ENCODE measurements around the gene TBL1X. TPM values are rescaled to one million over a fixed set of nuclear protein-coding genes. Genes with fewer than 3 reads are reported as not detected.

Gene TBL1X
- total RNA-seq, 1 donor, result 30.7 TPM

GRCh38 chrX:9483376-9483775 is 18.5 kb downstream of the TBL1X start:
- no peak for DNase-seq (ENCODE audit: low read depth)

GRCh38 chrX:9486786-9487387 is 22.0 kb downstream of the TBL1X start:
- DNase-seq (ENCODE audit: low read depth), result no peak
- TF ChIP-seq CTCF (IDR thresholded peaks at IDR 0.05; ENCODE audit: insufficient read depth, low read depth, low read length), result no peak
- H3K4me3 ChIP-seq (ENCODE audit: low read depth, low read length), result no peak overlapping the region

More at GRCh38 chrX:9483376-9483775, 18.5 kb downstream of the TBL1X start:
- TF ChIP-seq CTCF (IDR thresholded peaks at IDR 0.05; ENCODE audit: insufficient read depth, low read depth, low read length), result no peak
- H3K4me3 ChIP-seq (ENCODE audit: low read depth, low read length), result no peak overlapping the region

GRCh38 chrX:9488586-9488985 is 23.7 kb downstream of the TBL1X start:
- H3K4me3 ChIP-seq (ENCODE audit: low read depth, low read length), result no peak overlapping the region
- no peak for DNase-seq (ENCODE audit: low read depth)
- no peak for TF ChIP-seq CTCF (IDR thresholded peaks at IDR 0.05; ENCODE audit: insufficient read depth, low read depth, low read length)

- no peak overlapping the region for H3K4me3 ChIP-seq (ENCODE audit: low read depth, low read length)
- no peak for DNase-seq (ENCODE audit: low read depth)
- TF ChIP-seq CTCF (IDR thresholded peaks at IDR 0.05; ENCODE audit: insufficient read depth, low read depth, low read length), result no peak
Observed at GRCh38 chrX:9489234-9489633, 24.4 kb downstream of the TBL1X start.

GRCh38 chrX:9492901-9493300 is 28.0 kb downstream of the TBL1X start:
- no peak overlapping the region for H3K4me3 ChIP-seq (ENCODE audit: low read depth, low read length)
- DNase-seq (ENCODE audit: low read depth), result no peak
- TF ChIP-seq CTCF (IDR thresholded peaks at IDR 0.05; ENCODE audit: insufficient read depth, low read depth, low read length), result no peak

- peak; percentile 27 for DNase-seq (ENCODE audit: low read depth)
- TF ChIP-seq CTCF (IDR thresholded peaks at IDR 0.05; ENCODE audit: insufficient read depth, low read depth, low read length), result no peak
- H3K4me3 ChIP-seq (ENCODE audit: low read depth, low read length), result no peak overlapping the region
Observed at GRCh38 chrX:9493936-9494335, 29.1 kb downstream of the TBL1X start.

- TF ChIP-seq CTCF (IDR thresholded peaks at IDR 0.05; ENCODE audit: insufficient read depth, low read depth, low read length), result no peak
- peak overlapping the region; percentile 30 for H3K4me3 ChIP-seq (ENCODE audit: low read depth, low read length)
- peak; percentile 96 for DNase-seq (ENCODE audit: low read depth)
Observed at GRCh38 chrX:9494771-9495170, 29.9 kb downstream of the TBL1X start.
